ENCODE results near the gene ANKFY1. TPM values are rescaled to one million over a fixed set of nuclear protein-coding genes. Genes with fewer than 3 reads are reported as not detected.

Gene ANKFY1
- total RNA-seq, 1 donor from 2014 or later: 16.2 TPM

DNA sequence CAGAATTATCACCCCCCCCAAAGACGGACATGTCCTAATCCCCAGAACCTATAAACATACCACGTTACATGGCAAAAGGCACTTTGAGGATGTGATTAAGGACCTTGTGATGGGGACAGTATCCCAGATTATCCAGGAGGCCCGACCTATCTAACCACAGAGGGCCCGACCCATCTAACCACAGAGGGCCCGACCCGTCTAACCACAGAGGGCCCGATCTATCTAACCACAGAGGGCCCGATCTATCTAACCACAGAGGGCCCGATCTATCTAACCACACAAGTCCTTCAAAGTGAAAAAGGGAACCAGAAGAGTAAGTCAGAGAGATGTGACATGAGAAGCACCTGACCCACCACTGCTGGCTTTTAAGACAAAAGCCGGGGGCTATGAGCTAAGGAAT lies 56.8 kb downstream of the ANKFY1 start:
- H3K4me3 ChIP-seq: no peak overlapping the region
- H3K36me3 ChIP-seq: peaks cover 10 to 16% of the 10 kb centered on the region in 2 donors
- no peaks in the 10 kb centered on the region for H3K27me3 ChIP-seq
- TF ChIP-seq, protein P1, sequence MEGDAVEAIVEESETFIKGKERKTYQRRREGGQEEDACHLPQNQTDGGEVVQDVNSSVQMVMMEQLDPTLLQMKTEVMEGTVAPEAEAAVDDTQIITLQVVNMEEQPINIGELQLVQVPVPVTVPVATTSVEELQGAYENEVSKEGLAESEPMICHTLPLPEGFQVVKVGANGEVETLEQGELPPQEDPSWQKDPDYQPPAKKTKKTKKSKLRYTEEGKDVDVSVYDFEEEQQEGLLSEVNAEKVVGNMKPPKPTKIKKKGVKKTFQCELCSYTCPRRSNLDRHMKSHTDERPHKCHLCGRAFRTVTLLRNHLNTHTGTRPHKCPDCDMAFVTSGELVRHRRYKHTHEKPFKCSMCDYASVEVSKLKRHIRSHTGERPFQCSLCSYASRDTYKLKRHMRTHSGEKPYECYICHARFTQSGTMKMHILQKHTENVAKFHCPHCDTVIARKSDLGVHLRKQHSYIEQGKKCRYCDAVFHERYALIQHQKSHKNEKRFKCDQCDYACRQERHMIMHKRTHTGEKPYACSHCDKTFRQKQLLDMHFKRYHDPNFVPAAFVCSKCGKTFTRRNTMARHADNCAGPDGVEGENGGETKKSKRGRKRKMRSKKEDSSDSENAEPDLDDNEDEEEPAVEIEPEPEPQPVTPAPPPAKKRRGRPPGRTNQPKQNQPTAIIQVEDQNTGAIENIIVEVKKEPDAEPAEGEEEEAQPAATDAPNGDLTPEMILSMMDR (IDR thresholded peaks at IDR 0.05): no peak
- peak overlapping the region; percentile 79 to 85 for H3K27ac ChIP-seq
- no peaks in the 10 kb centered on the region for H3K9me3 ChIP-seq
- intact Hi-C loops (cut with DNase I): loop anchor here (5.0 to 10.0 kb wide), 2 partner anchors 160 to 348 kb away; partner anchors contain the start of genes MYBBP1A and UBE2G1
- peaks cover 5 to 40% of the 10 kb centered on the region in 2 donors for H3K4me1 ChIP-seq
- no peak for DNase-seq (ENCODE audit: low spot score in 2 of 2)

DNA sequence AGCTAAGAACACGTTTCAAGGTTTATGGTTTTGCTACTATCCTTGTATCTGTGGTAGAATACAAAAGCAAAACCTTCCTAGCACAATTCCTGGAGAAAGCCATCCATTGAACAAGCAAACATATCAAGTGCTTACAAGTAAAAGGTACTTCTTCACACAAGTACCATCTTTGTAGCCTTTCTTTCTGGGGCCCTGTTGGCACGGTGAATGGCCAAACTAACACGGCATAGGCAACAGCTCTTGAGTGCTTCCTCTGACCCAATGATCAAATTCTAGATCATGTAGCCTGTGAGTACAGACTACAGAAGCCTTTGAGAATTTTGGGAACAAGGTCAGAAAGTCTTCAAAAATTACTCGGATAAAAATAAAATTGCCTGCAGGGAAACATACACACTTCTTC lies 57.9 kb downstream of the ANKFY1 start:
- H3K27ac ChIP-seq: peak overlapping the region; percentile 79 to 85
- no peaks in the 10 kb centered on the region for H3K9me3 ChIP-seq
- intact Hi-C loops (cut with DNase I): loop anchor here (5.0 to 10.0 kb wide), 2 partner anchors 161 to 349 kb away; partner anchors contain the start of genes MYBBP1A and UBE2G1
- H3K36me3 ChIP-seq: peaks cover 10 to 16% of the 10 kb centered on the region in 2 donors
- H3K27me3 ChIP-seq: no peaks in the 10 kb centered on the region
- no peak for DNase-seq (ENCODE audit: low spot score in 2 of 2)
- no peak overlapping the region for H3K4me3 ChIP-seq
- TF ChIP-seq, protein P1 (IDR thresholded peaks at IDR 0.05): no peak
- peaks cover 5 to 40% of the 10 kb centered on the region in 2 donors for H3K4me1 ChIP-seq

DNA sequence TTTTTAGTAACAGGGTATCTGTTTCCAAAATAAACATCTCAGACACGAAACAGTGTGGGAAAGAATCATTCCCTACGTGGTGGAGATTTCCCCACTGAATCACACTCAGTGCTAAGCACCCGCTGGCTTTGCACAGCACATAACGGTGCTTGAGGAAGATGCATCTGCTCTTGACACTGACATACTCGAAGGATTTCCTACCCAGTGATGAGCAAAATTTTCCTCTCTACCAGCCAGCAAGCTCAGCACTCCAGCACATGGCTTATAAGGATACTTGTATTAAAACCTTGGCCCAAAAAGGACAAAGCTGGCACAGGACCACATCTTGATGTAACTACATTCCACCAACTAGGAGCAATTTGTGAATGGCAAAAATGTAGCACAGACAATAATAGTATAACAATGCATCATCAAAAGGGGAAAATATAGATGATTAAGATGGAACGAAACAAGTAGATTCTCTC lies 59.0 kb downstream of the ANKFY1 start:
- peak overlapping the region; percentile 79 to 85 for H3K27ac ChIP-seq
- intact Hi-C loops (cut with DNase I): loop anchor here (5.0 to 10.0 kb wide), 3 partner anchors 163 to 350 kb away; partner anchors contain the start of genes MYBBP1A, SPNS2 and UBE2G1
- H3K36me3 ChIP-seq: peaks cover 10 to 16% of the 10 kb centered on the region in 2 donors
- peak in 1 of 2 donors; percentile 92 for DNase-seq (ENCODE audit: low spot score in 2 of 2)
- H3K27me3 ChIP-seq: no peaks in the 10 kb centered on the region
- TF ChIP-seq, protein P1 (IDR thresholded peaks at IDR 0.05): no peak
- H3K9me3 ChIP-seq: no peaks in the 10 kb centered on the region
- H3K4me1 ChIP-seq: peaks cover 5 to 40% of the 10 kb centered on the region in 2 donors
- H3K4me3 ChIP-seq: peak overlapping the region in 1 of 2 donors; percentile 23

DNA sequence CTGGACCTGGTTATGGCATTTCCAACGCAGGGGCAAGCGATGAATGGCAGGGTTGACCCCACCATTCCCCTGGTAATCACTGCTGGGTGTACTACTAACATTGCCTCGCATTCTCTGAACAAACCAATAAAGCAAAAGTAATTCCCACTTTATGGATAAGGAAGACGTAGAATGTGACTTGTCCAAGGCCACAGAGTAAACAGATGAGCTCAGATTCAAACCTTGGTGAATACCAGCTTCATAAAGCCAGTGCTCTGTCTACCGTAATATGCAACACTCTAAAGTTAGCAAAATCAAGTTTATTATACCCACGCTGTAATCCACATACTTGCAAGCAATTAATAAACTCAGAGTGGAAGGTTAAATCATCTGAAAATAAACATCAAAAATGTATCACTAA lies 59.6 kb downstream of the ANKFY1 start:
- H3K4me1 ChIP-seq: peaks cover 5 to 40% of the 10 kb centered on the region in 2 donors
- peak overlapping the region; percentile 79 to 85 for H3K27ac ChIP-seq
- DNase-seq (ENCODE audit: low spot score in 2 of 2): no peak
- peaks cover 6 to 11% of the 10 kb centered on the region in 2 donors for H3K36me3 ChIP-seq
- intact Hi-C loops (cut with DNase I): loop anchor here (5.0 to 10.0 kb wide), 2 partner anchors 293 to 351 kb away; partner anchors contain the start of genes MYBBP1A and SPNS2
- TF ChIP-seq, protein P1 (IDR thresholded peaks at IDR 0.05): no peak
- no peaks in the 10 kb centered on the region for H3K9me3 ChIP-seq
- peak overlapping the region in 1 of 2 donors; percentile 17 for H3K4me3 ChIP-seq
- H3K27me3 ChIP-seq: no peaks in the 10 kb centered on the region

DNA sequence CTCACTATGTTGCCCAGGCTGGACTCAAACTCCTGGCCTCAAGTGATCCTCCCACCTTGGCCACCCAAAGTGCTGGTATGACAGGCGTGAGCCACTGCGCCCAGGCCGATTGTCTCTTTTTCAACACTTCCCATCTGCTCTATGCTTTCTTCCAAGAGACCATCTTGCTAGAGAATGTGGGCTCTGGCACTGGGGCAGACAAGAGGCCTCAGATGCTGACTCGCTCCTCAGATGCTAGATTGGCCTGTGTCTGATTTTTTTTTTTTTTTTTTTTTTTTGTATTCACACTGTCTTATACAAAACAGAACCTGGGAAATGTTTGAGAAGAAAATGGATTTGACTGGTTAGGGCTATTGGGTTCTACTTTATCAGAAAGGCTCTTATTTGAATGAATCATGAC lies 62.6 kb downstream of the ANKFY1 start:
- H3K27ac ChIP-seq: peak overlapping the region in 1 of 2 donors; percentile 3
- peaks cover 0 to 18% of the 10 kb centered on the region in 2 donors for H3K4me1 ChIP-seq
- peaks cover 11 to 19% of the 10 kb centered on the region in 2 donors for H3K36me3 ChIP-seq
- H3K9me3 ChIP-seq: no peaks in the 10 kb centered on the region
- TF ChIP-seq, protein P1 (IDR thresholded peaks at IDR 0.05): no peak
- H3K4me3 ChIP-seq: no peak overlapping the region
- H3K27me3 ChIP-seq: no peaks in the 10 kb centered on the region
- DNase-seq (ENCODE audit: low spot score in 2 of 2): peak in 1 of 2 donors; percentile 40
- intact Hi-C loops (cut with DNase I): loop anchor here (5.0 to 10.0 kb wide), 2 partner anchors 296 to 354 kb away; partner anchors contain the start of genes MYBBP1A and SPNS2
